HG03103 (cell line): ENCODE results near the gene PIPOX.

Experiments
- ATAC-seq: cut with Tn5 transposase; IDR thresholded peaks from one replicate; pipeline ENCODE4 v1.9.1; 2021; ENCODE audit warnings: low read depth; ENCODE audit not compliant: unreplicated experiment

The PIPOX gene

DNA sequence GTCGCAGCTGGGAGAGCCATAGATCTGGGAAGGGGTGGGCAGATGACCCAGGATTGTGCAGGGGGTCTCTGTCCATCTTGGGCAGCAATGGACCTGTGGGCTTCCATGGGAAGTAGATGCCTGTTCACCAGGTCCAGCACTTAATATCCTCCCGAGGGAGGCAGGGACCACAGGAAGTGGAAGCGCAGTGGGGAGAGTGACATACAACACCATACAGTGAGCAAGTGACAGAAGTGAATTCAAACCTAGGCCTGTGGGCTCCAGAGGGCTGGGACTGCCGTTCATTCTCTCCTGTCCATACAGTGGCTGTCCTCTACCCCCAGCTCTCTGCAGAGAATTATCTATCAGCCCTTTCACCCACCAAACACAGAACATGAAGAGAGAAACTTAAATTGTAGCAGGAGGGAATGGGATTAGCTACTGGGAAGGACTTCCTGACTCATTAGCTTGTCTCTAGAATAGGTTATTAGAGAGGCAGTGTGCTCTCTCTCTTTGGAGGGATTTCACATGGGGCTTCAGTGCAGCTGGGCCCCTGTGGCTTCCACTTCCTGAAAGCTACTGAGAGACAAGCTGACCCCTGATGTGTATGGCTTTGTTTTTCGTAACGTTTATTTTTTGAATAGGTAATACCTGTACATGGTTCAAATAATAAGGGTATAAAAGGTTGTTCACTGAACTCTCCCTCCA lies 24.0 kb upstream of the PIPOX start:
- no peak for ATAC-seq

DNA sequence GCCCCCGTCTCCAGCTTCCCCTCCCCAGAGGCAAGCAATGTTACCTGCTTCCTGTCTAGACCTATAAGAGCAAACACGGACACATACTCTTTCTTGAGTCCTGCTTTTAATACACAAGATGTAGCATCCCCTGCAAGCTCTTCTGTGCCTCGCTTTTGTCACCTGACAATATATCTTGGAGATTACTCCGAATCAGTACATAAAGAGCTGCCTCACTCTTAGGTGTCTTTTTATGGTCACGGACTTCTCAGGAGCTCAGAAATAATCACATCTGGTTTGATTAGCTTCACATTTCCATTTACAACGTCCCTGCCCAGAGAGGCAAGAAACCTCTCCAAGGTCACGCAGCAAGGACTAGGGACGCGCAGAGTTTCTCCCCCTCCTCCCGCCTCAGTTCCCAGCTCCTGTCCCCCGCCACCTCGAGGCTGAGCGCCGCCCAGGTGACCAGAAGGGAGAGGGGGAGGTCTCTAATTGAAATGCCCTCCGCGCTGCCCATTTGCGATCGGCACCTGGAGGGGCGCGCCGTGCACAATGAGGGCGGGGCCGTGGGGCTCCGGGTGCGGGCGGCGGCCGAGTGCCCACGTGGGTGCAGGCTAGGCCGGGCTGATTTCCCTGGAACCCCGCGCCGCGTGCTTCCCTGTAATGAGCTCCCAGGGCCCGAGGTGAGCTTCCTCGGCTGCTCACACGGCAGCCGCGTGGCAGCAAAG lies 23.3 kb upstream of the PIPOX start:
- ATAC-seq, result no peak

DNA sequence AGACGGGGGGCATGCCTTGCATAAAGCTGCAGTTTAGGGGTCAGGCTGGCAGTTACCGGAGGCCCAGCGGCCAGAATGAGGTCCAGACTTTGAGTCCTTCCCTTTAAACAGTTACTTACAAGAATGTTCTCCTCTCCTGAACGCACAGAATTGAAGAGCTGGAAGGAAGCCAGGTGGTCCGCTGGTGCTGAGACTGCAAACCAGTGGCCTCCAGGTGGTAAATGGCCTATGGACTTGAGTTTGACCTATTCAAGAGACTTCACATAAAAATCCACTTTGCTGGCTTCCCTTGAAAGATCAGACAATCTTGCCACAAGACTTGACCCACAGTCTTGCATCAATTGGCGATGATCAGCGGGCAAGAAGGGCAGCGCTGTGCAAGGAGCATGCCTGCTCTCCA lies 22.4 kb upstream of the PIPOX start:
- ATAC-seq, result no peak

DNA sequence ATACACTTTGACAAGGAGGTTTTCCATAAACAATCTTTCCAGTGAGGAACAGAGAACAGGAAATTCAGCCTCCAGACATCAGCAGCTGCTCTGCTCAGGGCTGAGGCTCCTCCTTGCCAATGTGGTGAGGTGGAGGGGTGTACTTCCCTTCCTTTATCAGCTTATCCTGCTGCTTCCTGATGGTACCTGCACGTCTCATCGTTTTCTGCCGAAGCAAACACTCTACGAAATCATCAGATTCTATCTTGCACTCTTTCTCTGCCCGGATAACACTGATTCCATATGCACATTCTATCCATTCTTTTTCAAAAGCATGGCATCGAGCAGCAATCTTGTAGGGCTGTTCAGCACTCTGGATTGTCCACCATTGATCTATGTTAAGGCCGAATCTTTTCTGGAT lies 21.7 kb upstream of the PIPOX start:
- ATAC-seq, result no peak

DNA sequence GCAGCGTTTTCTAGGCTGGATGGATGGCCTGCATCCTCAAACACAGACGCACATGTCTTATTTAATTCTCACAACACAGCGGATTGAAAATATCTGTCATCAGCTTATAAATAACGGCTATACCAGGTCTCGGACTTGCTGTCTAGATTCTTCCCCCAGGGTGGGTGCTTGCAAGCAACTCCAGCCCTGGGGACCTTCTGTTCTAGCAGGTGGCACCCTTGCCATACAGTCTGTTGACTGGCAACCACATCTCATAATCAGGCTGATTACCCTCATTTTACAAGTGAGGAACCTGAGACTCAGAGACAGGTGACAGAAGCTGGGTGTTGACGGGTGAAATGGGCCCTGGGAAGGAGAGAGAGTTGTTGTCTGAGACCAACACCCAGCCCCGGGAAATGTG lies 20.9 kb upstream of the PIPOX start:
- ATAC-seq, result no peak

DNA sequence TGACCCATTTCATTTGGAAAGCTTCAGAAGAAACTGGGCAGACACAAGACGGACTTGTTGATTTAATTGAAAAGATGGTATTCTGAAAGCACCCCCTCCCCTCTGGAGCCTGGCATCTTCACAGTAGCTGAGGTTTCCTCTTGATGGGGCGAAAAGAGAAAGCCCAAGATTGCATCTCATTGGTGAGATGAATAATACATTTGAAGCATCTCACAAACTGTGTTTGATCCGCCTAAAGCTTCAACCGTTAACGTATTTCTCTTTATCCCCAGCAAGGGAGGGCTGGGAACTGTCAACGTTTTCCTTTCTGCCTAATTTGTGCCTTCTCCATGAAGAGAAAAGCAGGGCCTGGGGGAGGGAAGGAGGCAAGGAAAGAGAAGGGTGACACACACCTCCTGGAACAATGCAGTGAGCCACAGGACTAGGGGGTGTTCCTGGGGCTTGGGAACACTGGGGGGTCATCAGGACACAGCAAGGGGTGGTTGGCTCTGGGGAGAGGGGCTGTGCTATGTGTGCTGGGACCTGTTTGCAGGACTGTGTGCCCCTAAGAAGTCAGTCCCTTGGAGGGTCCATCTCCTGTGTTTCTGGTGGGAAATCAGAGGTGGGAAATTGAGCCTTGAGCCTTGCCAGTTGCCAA lies 18.5 kb upstream of the PIPOX start:
- ATAC-seq, result no peak

DNA sequence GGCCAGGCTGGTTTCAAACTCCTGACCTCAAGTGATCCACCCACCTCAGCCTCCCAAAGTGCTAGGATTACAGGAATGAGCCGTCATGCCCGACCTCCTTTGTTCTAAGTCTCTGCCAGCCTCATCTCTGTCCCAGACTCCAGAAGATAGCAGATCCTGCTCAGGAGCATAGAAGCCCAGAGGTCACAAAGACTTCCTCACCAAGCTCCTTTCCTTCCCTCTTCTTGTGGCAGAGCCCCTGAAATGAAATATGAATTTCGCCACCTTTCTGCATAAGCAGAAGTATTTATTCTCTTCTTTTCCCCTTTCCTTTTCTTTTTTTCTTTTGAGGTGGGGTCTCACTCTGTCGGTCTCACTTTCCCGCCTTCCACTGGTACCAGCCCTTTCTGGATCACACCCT lies 11.5 kb upstream of the PIPOX start:
- ATAC-seq, result no peak

DNA sequence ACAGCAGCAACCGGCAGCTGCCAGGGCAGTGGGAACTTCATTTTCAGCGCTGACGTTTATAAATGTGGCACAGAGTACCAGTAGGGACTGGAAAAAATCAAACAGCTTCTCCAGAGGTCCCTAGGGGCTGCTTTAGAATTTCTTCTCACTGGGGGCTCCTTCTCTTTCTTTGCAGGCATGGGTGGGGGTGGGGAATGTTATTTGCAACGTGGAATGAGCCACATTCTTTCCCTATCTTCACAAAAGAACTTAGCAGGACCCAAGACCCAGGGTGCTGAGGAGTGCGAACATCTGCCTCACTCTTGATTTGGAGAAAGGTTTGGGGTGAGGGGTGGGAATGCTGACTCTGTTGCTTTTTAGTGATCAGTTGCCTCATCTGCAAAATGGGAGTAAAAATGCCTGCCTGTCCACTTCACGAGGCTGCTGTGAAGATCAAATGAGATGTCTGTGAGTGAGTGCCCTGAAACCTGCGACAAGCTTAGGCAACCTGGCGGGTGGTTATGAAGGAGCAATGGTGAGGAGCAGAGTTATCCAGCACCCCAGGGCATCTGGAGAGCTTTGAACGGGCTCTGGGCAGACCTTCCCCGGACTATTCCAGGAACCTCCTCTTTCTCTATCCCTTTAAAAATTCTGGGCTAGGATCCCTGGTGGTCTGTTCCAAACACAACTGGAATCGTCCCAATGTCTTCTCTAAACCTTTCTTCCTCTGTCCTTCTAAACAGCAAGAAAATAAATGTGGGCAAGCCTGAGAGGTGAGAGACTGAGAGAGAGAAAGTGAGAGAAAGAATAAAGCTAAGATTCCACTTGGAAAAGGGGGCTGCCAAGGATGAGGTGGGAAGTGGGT lies 10.7 kb upstream of the PIPOX start:
- ATAC-seq, result no peak

DNA sequence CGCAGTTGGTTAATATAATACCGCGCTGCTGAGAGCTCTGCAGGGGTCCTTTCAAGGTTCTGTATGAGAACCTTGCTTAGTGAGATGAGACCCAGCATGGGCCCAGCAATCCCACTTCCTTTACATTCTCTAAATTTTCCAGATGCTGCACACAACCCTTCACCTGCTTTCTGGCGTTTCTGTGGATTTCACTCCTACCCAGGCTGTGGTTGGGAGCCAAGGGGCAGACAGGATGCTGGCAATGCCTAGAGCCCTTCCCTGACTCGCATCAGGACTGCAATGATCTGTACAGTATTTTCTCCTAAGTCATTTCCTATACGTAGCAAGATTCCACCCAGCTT lies 10.1 kb upstream of the PIPOX start:
- ATAC-seq, result no peak

DNA sequence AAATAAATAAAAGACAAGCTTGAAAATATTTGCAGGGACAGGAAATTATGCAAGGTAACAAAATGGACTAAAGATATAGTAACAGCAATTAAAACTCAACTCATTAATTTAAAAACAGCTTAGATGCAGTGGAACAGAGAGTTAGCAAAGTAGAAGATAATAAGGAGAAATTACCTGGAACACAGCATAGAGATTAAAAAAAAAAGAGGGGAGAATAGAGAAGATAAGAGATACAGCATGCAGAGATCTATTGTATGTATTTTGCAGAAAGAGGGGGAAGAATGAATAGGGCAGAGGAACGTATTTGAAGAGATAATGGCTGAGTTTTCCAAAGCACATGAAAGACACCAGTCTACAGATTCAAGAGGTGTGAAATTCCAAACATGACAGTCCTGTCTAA lies 8.4 kb upstream of the PIPOX start:
- no peak for ATAC-seq

DNA sequence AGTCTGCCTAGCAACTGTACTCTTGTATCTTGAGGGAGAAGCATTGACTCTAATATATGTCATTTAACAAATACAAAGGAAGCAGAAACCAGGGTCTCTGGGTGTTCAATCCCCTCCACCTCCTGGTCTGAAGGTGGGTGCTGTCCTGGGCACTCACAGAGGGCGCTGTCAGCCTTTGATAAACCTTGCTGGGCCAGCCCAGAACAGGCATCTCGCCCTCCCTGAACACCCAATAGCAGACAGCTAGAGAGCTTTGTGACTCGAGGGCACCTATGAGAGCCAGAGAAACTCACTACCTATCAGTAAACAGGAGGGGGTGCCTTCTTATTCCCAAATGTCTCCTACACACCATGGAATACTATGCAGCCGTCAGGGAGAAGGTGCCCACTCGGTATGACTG lies 6.4 kb upstream of the PIPOX start:
- ATAC-seq, result no peak

DNA sequence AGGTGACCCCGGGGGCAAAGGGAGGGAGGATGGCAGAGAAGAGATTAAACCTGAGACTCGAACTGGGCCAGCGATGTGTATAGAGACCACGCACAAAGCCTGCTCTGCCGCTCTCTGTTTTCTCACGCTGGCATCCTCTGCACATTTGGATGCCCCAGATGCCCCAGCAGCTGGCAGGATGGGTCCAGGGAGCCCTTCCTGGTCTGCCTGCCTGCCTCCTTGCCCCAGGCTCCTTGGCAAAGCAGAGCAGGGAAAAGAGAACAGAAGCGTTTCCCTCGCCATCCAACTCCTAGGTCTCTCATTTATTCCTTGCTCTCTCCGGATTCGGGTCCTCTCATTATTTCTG lies 5.2 kb upstream of the PIPOX start:
- ATAC-seq, result no peak

DNA sequence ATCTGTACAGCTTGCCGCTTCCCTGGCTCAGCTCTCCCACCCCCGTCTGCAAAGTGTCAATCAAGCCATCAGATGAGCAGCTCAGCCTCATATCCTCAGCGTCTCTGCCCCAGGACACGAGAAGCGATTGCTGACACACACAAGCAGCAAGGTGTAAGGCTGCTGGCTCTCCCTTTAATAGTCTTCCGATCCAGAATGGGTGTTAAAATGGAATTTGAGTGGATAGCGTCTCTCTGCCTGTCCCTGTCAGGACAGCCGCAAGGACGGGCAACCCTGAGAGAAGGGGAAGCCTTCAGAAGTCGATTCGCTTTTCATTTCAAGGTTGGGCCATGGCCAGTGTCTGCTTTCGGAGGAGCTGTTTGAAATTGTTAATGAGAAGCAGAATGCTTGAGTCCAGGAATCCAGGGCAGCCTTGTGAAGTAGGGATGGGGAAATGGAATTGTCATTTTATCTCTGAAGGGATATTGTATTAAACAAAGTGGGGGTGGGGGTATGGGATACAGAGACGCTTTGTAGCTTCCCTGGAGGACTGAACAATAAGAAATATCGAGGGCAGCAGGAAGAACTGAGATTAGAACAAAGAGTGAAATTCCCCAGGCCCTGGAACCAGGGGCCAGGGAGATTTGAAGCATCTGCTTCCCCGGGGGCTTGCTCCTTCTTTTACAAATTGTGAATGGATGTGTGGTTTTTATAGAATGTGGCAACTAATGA lies 4.7 kb upstream of the PIPOX start:
- ATAC-seq, result no peak

DNA sequence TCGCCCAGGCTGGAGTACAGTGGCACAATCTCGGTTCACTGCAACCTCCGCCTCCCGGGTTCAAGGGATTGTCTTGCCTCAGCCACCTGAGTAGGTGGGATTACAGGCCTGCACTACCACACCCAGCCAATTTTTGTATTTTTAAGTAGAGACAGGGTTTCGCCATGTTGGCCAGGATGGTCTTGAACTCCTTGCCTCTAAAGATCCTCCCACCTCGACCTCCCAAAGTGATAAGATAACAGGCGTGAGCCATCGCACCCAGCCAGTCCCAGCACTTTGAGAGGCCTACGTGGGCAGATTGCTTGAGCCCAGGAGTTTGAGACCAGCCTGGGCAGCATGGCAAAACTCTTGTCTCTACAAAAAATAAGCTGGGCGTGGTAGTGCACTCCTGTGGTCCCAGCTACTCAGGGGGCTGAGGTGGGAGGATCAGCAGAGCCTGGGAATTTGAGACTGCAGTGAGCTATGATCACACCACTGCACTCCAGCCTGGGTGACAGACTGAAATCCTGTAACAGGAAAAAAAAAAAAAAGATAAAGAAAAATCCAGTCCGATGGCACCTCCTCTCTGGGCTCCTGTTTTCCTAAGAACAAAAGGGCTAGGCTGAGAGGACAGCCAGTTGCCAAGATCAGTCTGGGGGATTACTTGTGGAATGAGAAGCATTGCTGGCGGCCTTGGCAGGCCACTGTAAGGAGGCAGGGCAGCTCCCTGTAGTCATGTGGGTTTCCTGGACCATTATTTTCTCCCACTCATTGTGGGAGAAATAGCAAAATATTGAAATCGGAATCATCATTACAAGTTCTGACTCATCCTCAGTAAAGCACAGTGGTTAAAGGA lies 3.0 kb upstream of the PIPOX start:
- no peak for ATAC-seq

DNA sequence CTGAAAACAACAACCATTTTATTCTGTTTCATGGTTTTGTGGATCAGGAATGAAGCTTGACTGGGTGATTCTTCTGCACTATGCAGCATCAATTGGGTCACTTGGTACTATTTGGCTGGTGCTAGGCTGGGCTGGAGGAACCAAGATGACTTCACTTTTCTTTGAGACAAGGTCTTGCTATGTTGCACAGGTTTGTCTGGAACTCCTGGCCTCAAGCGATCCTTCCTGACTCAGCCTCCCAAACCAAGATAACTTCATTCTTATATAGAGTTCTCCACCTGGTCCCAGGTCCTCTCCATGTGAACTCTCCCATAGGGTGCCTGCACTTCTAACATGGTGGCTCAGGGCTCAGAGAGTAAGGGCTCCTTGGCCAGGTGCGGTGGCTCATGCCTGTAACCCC lies 1.9 kb upstream of the PIPOX start:
- ATAC-seq, result no peak

DNA sequence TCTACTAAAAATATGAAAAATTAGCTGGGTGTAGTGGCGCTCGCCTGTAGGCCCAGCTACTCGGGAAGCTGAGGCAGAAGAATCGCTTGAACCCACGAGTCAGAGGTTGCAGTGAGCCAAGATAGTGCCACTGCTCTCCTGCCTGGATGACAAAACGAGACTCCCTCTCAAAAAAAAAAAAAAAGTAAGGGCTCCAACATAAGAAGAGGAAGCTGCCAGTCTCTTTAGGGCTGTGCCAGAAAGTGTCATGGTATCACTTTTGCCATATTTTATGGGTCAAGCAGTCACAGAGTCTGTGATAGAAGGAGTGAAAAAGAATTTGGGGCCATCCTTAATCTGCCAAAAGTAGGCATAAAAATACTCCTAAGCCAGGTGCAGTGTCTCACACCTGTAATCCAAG lies 1.4 kb upstream of the PIPOX start:
- ATAC-seq, result no peak

DNA sequence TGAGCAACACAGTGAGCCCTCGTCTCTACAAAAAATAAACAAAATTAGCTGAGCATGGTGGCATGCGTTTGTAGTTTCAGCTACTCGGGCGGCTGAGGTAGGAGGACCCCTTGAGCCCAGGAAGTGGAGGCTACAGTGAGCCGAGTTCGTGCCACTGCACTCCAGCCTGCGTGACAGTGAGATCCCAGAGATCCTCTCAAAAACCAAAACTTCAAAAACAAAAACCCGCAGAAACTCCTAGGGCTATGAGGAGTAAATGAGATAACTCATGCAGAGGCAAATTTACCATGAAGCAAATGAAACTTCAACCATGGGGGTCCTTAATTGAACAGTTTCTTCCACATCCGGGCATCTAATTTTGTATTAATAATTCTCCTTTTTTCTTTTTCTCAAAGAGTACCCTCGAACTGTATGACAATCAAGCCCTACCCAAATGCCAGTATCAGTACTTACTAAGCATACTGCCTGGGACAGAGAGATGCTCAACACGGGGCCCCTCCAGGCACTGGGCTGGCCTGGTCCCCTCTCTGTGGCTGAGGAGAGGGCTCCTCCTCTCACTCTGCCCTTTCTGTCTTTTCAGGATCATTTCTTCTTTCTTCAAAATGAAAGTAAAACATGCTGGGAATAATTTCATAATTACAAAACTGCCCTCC lies 789 bp upstream of the PIPOX start:
- no peak for ATAC-seq

DNA sequence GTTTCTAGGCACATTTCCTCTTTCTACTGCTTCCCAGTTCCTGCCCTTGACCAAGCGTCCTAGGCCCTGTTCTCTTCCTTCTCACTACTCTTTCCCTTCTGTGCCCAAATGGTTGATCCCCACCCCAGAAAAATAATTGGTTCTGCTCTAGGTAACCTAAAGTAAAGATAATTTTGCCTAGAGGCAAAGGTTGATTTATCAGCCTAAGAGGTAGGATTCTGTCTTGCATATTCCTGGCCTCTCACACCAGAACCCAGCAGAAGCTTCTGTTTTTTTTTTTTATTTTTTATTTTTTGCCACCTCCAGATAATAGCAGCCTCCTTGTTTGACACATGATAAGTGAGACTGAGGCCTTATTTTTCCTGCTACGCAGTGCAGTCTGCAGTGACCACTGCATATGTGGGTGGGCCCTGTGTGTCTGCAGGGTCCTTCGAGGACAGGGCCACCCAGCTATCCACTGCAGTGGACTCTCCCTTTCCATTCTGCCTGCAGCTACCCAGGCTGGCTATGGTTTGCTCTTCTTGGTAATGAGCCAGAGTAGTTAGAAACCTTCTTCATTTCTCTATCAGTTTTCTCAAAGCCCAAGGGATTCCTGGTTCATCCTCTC lies 701 bp downstream of the PIPOX start:
- no peak for ATAC-seq

DNA sequence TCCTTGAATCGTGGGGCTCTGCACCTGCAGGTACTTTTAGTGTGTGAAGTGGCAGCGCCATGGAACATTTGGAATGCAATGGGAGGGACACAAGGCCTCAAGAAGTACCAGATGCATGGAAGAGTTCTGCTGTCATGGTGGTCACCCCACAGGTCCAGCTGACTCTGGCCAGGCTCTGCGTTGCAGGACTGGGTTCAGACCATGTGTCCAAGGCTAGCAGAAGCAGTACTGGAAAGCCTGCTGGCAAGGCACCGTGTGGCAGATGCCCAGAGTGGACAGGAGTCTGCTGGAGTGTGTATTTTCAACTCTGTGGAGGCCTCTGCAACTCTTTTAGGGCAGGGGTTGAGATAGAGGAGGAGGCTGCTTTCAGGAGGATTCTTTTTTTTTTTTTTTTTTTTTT lies 2.1 kb downstream of the PIPOX start:
- ATAC-seq, result no peak
